Keratinocyte (primary cell): ENCODE data around the gene CDKN3.

Experiments used
- CTCF ChIP-seq, 3 experiments: IDR thresholded peaks in 1 of 3; conservative IDR thresholded peaks in 1 of 3; optimal IDR thresholded peaks in 1 of 3; 2 replicates in 2 of 3; 3 replicates in 1 of 3; pipeline versions ENCODE3 to v1.5.1; 2011; ENCODE audit warnings: low read length in 3 of 3, mild to moderate bottlenecking in 3 of 3, moderate library complexity in 2 of 3, control low read depth in 1 of 3, inconsistent platforms in 1 of 3; ENCODE audit not compliant: insufficient read depth in 2 of 3; ENCODE audit errors: extremely low read depth in 1 of 3
- EZH2 ChIP-seq: IDR thresholded peaks from one replicate; pipeline ENCODE4 v1.6.1; 2012; ENCODE audit warnings: inconsistent platforms, mild to moderate bottlenecking, low read length, moderate library complexity

DNA sequence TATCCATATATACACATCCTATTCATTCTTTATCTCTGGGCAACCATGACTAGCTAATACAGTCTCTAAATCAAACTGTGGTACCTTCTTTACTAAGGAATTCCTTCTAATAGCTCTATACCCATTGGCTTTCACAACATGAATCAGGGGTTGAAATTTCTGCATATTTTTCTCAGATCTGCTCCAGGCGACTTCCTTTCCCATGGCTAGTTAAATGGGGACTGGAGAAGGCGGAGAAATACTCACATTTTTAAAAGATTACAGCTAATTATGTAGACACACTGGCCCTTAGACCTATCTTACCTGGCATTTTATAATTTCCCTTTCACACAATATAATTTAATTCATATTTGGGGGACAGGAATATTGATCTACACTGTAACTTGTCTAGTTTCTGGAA is 1.1 kb upstream of the CDKN3 start:
- no peak for TF ChIP-seq CTCF (optimal IDR thresholded peaks at IDR 0.05 in 1 of 3, IDR thresholded peaks at IDR 0.05 in 1 of 3, conservative IDR thresholded peaks at IDR 0.05 in 1 of 3; ENCODE audit: extremely low read depth in 1 of 3, insufficient read depth in 2 of 3, low read length in 3 of 3)
- no peak for TF ChIP-seq EZH2
